ENCODE data around the gene TLE6. TPM values are rescaled to one million over a fixed set of nuclear protein-coding genes. Genes with fewer than 3 reads are reported as not detected.
A peak's percentile ranks its signal among the peaks of the same experiment; 100 is the strongest.

Gene TLE6
- total and polyA plus RNA-seq, 2 of the 4 experiments (the other 2 are of a cell fraction): under 0.01 to 0.17 TPM

GRCh38 chr19:2949939-2950285 is 27.5 kb upstream of the TLE6 start:
- BruUV-seq (replicated peaks): TSS peak; percentile 60
- DNase-seq (peak; percentile 50), ATAC-seq (ENCODE audit: low read depth) (peak; percentile 1)
- Histone ChIP-seq H3K9ac (ENCODE audit: low read depth, low read length) (peak overlapping the region; percentile 90), H3K23ac (ENCODE audit: low read depth, low read length) (peak overlapping the region; percentile 90), H3K4me3 (ENCODE audit: insufficient read depth, low read depth, low read length) (peak overlapping the region; percentile 70), H3K36me3 (ENCODE audit: control insufficient read depth, insufficient read depth, low read length) (no peaks in the 10 kb centered on the region), H2BK5ac (ENCODE audit: low read depth, low read length, poor library complexity, severe bottlenecking) (peak overlapping the region; percentile 89), H3K27me3 (ENCODE audit: control insufficient read depth, insufficient read depth, low read length) (no peaks in the 10 kb centered on the region), H2BK15ac (ENCODE audit: low read depth, low read length) (no peak overlapping the region), H3K14ac (replicated peaks; ENCODE audit: low read depth, low read length) (peak overlapping the region; percentile 94), H3K4me2 (ENCODE audit: low read depth, low read length) (peak overlapping the region; percentile 78), H2AK5ac (ENCODE audit: low read depth, low read length) (peak overlapping the region; percentile 31), H3K18ac (ENCODE audit: low read depth, low read length) (no peak overlapping the region; the same call in 1 of the 2 replicates), H3K27ac (ENCODE audit: insufficient read depth, low read length) (peak overlapping the region; percentile 94), H2AK9ac (replicated peaks; ENCODE audit: low read depth, low read length, poor library complexity) (peak overlapping the region; percentile 98), H3K79me1 (ENCODE audit: low read depth in 1 of 2, low read length in 2 of 2) (peaks cover 13 to 20% of the 10 kb centered on the region in 2 experiments), H2AFZ (replicated peaks; ENCODE audit: low read length, poor library complexity) (peak overlapping the region; percentile 93), H3K4me1 (ENCODE audit: control insufficient read depth, insufficient read depth, low read length) (0 out of 2 replicates have a peak, but pooled peaks cover 2% of the 10 kb centered on the region), H2BK120ac (ENCODE audit: low read depth, low read length) (peak overlapping the region; percentile 39; the same call in 1 of the 2 replicates), H4K91ac (ENCODE audit: insufficient read depth, low read depth, low read length) (peak overlapping the region; percentile 58), H4K5ac (ENCODE audit: low read depth, low read length) (peak overlapping the region; percentile 51), H3K9me1 (ENCODE audit: insufficient read depth, low read length) (peaks cover 7% of the 10 kb centered on the region), H4K8ac (ENCODE audit: low read depth in 2 of 2, low read length in 2 of 2) (peak overlapping the region; percentile 30 to 91), H2BK20ac (ENCODE audit: low read depth, low read length) (no peak overlapping the region), H3K56ac (ENCODE audit: extremely low read depth, insufficient read depth, low read length) (peak overlapping the region; percentile 84), H3K9me3 (ENCODE audit: control insufficient read depth, insufficient read depth, low read length) (no peaks in the 10 kb centered on the region), H4K20me1 (ENCODE audit: insufficient read depth, low read length) (no peaks in the 10 kb centered on the region), H3K4ac (ENCODE audit: low read depth, low read length) (peak overlapping the region; percentile 87)
- dilution Hi-C loops (cut with HindIII; ENCODE audit: low sequenced_read_pairs, unreplicated experiment): no loop called here
- CTCF ChIA-PET: interaction anchor here (0.5 to 2.1 kb wide), 13 partner anchors 10 to 536 kb away, joined by 3 to 9 read pairs (median 4); partner anchors contain the start of gene ZNF555
- intact Hi-C loops (cut with micrococcal nuclease): no loop called here
- in situ Hi-C loops (cut with MboI; ENCODE audit: low sequenced_read_pairs): loop anchor here (5.0 to 25.0 kb wide), 2 partner anchors 152 to 537 kb away; partner anchors contain the start of genes SMIM24 and SMIM44
- TF ChIP-seq RAD21 (IDR thresholded peaks at IDR 0.05; ENCODE audit: low read length) (no peak), CHD1 (IDR thresholded peaks at IDR 0.05; ENCODE audit: low read depth, low read length) (no peak), MXI1 (IDR thresholded peaks at IDR 0.05; ENCODE audit: borderline replicate concordance, low read depth, low read length) (0 out of 2 replicates have a peak, but pooled peaks have one; percentile 7)
- POLR2A ChIA-PET (ENCODE audit: unreplicated experiment): no interaction called here
- WGBS, 2 experiments (ENCODE audit: extremely low coverage in 2 of 2, insufficient read length in 1 of 2): 2% methylated on average over 9 of the region's 11 CpGs; no CpG with 5 or more reads in 1 of the 2 experiments
